ENCODE data around the gene MACROD2. TPM values are rescaled to one million over a fixed set of nuclear protein-coding genes. Genes with fewer than 3 reads are reported as not detected.
"Not testable (repeated sequence)": the region's sequence is repeated elsewhere in the genome, so short reads cannot be mapped to it uniquely, and the experiment has no call there.

The MACROD2 gene
- total RNA-seq, 1 donor from 2014 or later = 78.2 TPM

DNA sequence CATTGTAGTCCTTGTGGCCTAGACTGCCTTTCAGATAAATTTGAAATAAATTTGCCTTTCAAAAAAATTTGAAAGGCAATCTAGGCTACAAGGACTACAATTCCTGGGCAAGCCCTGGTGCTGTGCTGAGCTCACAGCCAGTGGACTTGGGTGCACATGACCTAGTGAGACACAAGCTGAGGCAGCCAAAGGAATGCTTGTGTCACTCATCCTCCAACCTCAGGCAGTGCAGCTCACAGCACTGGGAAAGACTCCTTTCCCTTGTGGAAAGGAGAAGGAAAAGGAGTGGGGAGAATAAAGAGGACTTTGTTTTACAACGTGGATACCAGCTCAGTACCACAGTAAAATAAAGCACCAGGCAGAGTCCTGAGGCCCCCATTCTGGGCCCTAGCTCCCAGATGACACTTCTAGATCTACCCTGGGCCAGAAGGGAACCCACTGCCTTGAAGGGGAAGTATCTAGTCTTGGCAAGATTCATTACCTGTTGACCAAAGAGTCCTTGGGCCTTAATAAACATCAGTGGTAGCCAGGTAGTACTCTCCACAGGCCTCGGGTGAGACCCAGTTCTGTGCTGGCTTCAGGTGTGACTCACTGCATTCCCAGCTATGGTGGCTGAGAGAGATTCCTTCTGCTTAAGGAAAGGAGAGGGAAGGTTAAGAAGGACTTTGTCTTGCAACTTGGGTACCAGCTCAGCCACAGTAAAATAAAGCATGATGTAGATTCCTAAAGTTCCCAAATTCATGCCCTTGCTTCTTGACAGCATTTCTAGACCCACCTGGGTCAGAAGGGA lies 1001.8 kb downstream of the MACROD2 start:
- no peaks in the 10 kb centered on the region for H3K36me3 ChIP-seq
- no peak overlapping the region for H3K27ac ChIP-seq
- H3K27me3 ChIP-seq = no peaks in the 10 kb centered on the region
- ATAC-seq (no peak), DNase-seq (no peak)
- intact Hi-C loops (cut with DNase I) = no loop called here
- H3K4me1 ChIP-seq = no peaks in the 10 kb centered on the region
- TF ChIP-seq, protein P1, sequence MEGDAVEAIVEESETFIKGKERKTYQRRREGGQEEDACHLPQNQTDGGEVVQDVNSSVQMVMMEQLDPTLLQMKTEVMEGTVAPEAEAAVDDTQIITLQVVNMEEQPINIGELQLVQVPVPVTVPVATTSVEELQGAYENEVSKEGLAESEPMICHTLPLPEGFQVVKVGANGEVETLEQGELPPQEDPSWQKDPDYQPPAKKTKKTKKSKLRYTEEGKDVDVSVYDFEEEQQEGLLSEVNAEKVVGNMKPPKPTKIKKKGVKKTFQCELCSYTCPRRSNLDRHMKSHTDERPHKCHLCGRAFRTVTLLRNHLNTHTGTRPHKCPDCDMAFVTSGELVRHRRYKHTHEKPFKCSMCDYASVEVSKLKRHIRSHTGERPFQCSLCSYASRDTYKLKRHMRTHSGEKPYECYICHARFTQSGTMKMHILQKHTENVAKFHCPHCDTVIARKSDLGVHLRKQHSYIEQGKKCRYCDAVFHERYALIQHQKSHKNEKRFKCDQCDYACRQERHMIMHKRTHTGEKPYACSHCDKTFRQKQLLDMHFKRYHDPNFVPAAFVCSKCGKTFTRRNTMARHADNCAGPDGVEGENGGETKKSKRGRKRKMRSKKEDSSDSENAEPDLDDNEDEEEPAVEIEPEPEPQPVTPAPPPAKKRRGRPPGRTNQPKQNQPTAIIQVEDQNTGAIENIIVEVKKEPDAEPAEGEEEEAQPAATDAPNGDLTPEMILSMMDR (IDR thresholded peaks at IDR 0.05) = no peak
- H3K4me3 ChIP-seq = no peak overlapping the region
- H3K9me3 ChIP-seq = peaks cover 9% of the 10 kb centered on the region

DNA sequence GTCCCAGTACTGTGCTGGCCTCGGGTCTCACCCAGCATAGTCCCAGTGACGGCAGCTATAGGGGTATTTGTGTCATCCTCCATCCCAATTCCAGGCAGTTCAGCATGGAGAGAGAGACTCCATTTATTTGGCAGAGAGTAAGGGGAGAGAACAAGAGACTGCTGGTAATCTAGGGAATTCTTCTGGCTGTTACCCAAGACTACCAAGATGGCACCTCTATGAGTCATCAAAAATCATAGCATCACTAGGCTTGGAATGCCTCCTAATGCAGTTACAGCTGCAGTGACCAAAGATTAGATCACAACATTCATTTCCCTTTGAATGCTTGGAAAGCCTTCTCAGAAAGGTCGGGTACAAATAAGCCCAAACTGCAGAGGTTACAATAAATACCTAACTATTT lies 1002.5 kb downstream of the MACROD2 start:
- ATAC-seq (no peak), DNase-seq (no peak)
- Histone ChIP-seq H3K27ac (no peak overlapping the region), H3K4me1 (no peaks in the 10 kb centered on the region), H3K27me3 (no peaks in the 10 kb centered on the region), H3K9me3 (peaks cover 9% of the 10 kb centered on the region), H3K36me3 (no peaks in the 10 kb centered on the region), H3K4me3 (no peak overlapping the region)
- TF ChIP-seq, protein P1 (IDR thresholded peaks at IDR 0.05) = no peak
- intact Hi-C loops (cut with DNase I) = no loop called here

DNA sequence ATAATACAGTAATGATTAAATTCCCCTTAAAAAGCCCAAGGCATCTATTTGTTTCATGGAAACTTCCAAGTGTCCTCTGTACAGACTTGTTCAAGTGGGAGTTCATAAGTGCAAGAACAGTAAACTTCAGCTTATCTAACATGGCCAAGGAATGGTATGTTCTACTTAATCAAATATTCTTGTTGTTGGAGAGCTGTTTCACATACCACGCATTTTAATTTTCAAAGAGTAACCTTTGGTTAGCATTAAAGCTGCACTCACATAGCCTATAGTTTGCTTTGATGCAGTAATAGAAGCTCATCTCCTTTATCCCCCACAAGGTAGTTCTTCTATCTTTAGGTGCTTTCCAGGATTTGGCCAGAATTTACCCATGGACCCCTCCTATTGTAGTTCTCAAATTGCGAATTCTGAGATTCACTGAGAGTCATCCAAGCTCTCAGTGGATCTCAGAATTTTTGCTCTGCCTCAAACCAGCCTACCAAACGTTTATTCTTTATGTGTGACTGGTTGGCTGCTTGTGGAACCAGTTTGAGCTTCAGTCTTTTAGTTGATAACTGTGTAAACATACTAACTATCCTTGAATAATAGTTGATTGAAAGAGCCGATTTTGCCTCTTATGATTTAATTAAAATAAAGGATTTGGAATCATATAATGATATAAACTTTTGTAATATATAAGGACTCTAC lies 1010.1 kb downstream of the MACROD2 start:
- Histone ChIP-seq H3K27ac (peak overlapping the region; percentile 72), H3K9me3 (no peaks in the 10 kb centered on the region), H3K4me3 (no peak overlapping the region), H3K27me3 (no peaks in the 10 kb centered on the region), H3K4me1 (no peaks in the 10 kb centered on the region), H3K36me3 (no peaks in the 10 kb centered on the region)
- peak; percentile 91 for ATAC-seq
- intact Hi-C loops (cut with DNase I) = no loop called here
- TF ChIP-seq, protein P1 (IDR thresholded peaks at IDR 0.05) = no peak
- no peak for DNase-seq

DNA sequence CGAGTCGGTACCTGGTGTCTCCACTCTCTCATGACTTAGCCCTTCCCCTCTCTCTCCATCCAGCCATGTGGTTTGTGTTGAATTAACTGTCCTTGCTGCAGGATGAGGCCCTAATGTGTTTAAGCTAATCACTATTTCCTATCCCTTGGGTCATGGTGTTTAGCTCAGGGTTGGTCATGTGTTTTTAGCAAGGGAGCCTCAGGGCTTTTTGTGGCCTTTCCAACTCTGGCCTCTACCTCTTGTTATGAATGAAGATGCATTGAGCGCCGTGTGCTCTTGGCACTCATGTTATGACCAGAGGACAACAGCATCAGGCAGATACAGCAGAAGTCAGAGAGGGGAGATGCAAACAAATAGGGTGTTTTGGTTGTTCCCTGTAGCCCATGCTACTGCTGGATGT lies 1016.3 kb downstream of the MACROD2 start:
- DNase-seq (no peak), ATAC-seq (no peak)
- intact Hi-C loops (cut with DNase I) = no loop called here
- Histone ChIP-seq H3K27me3 (no peaks in the 10 kb centered on the region), H3K4me1 (no peaks in the 10 kb centered on the region), H3K4me3 (no peak overlapping the region), H3K36me3 (no peaks in the 10 kb centered on the region), H3K9me3 (no peaks in the 10 kb centered on the region), H3K27ac (no peak overlapping the region)
- TF ChIP-seq, protein P1 (IDR thresholded peaks at IDR 0.05) = no peak

DNA sequence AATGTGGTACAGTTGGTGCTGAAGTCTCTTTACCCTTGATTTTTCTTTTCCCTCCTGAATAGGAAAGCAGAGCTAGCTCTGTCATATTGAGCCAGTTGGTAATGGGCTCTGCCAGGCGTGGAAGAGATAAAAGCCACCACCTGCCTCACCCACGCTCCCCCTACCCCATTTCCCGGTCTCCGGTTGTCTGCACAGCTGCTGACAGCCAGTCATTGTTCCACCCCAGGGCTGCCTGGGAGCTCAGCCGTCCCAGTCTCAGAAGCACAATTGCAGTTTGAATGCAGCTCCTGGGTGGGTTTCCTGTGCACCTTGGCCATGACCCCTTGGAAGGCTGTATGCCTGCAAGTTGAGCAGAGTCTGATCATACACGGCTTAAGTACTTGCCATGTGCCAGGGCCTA lies 1017.2 kb downstream of the MACROD2 start:
- no peaks in the 10 kb centered on the region for H3K9me3 ChIP-seq
- intact Hi-C loops (cut with DNase I) = no loop called here

DNA sequence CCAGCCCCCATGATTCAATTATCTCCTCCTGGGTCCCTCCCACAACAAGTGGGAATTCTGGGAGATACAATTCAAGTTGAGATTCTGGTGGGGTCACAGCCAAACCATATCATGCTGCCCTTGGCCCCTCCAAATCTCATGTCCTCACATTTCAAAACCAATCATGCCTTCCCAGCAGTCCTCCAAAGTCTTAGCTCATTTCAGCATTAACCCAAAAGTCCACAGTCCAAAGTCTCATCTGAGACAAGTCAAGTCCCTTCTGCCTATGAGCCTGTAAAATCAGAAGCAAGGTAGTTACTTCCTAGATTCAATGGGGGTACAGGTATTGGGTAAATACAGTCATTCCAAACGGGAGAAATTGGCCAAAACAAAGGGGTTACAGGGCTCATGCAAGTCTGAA lies 1021.6 kb downstream of the MACROD2 start:
- H3K9me3 ChIP-seq; H3K36me3 ChIP-seq; H3K4me1 ChIP-seq; H3K27ac ChIP-seq; H3K27me3 ChIP-seq; intact Hi-C loops (cut with DNase I); ATAC-seq; DNase-seq; H3K4me3 ChIP-seq: not testable (repeated sequence)

More for the DNA sequence above, 1017.2 kb downstream of the MACROD2 start:
- ATAC-seq (no peak), DNase-seq (no peak)
- H3K36me3 ChIP-seq = no peaks in the 10 kb centered on the region
- TF ChIP-seq, protein P1 (IDR thresholded peaks at IDR 0.05) = no peak
- no peak overlapping the region for H3K4me3 ChIP-seq
- H3K27me3 ChIP-seq = no peaks in the 10 kb centered on the region
- no peak overlapping the region for H3K27ac ChIP-seq
- no peaks in the 10 kb centered on the region for H3K4me1 ChIP-seq

Data from upper lobe of right lung (tissue), 1 donor.